Ovary (tissue), 9 donors: ENCODE data around the gene CACNA1C. TPM values are rescaled to one million over a fixed set of nuclear protein-coding genes. Genes with fewer than 3 reads are reported as not detected.

Experiments used
- DNase-seq, 5 donors: peaks; one replicate each; pipeline ENCODE4 v3.0.0-alpha.2; 2019 to 2020
- H3K27ac ChIP-seq, 2 donors: fragments of 200-600 bp; one replicate each; pipeline versions ENCODE4 v1.5.1 to v1.8.0; 2019 to 2022
- H3K27me3 ChIP-seq: fragments of 200-600 bp; one replicate; pipeline ENCODE4 v1.8.0; 2022
- H3K36me3 ChIP-seq: fragments of 200-600 bp; sonication (generic); one replicate; pipeline ENCODE4 v1.5.1; 2019
- H3K4me1 ChIP-seq: one replicate; pipeline ENCODE4 v1.8.1; 2013; ENCODE audit warnings: mild to moderate bottlenecking, moderate library complexity; ENCODE audit not compliant: insufficient read depth
- H3K4me3 ChIP-seq: fragments of 200-600 bp; sonication (generic); one replicate; pipeline ENCODE4 v1.5.1; 2017
- H3K9me3 ChIP-seq, 2 donors: fragments of 200-600 bp in 1 of 2; sonication (generic) in 1 of 2; one replicate each; pipeline versions ENCODE4 v1.5.1 to v1.8.1; 2013 to 2019; ENCODE audit warnings: mild to moderate bottlenecking in 1 of 2, moderate library complexity in 1 of 2
- CTCF ChIP-seq, 3 donors: fragments of 450-650 bp in 2 of 3; fragments of 200-600 bp in 1 of 3; IDR thresholded peaks; one replicate each; pipeline versions ENCODE4 v1.5.1 to v1.8.0; 2016 to 2022; ENCODE audit warnings: antibody characterized with exemption in 3 of 3, mild to moderate bottlenecking in 1 of 3
- EP300 ChIP-seq: sonication (generic); formaldehyde crosslinking; IDR thresholded peaks from one replicate; pipeline ENCODE4 v1.6.1; 2017; ENCODE audit warnings: antibody characterized with exemption
- POLR2A ChIP-seq: fragments of 450-650 bp; IDR thresholded peaks from one replicate; pipeline ENCODE4 v1.6.1; 2017; ENCODE audit warnings: antibody characterized with exemption, mild to moderate bottlenecking, moderate library complexity
- WGBS, 3 donors: extraction: QIAGEN DNeasy Blood & Tissue Kit in 1 of 3; methylation state at CpG; one replicate each; pipeline versions ENCODE4 v1.1.5 to v1.1.7; 2013 to 2017; 5-methylcytosine and 5-hydroxymethylcytosine counted together
- intact Hi-C, 4 donors: fragments of 100-400 bp; cut with DNase I; formaldehyde crosslinking; loops; one replicate each; pipeline versions ENCODE4 v1.11.0 to v1.15.1; 2022 to 2023
- polyA plus RNA-seq, 2 donors: library from polyadenylated mRNA; stranded (reverse); fragments of 200-250 nt in 1 of 2; fragments of 350-450 nt in 1 of 2; fragmentation: Illumina TruSeq in 1 of 2; extraction: RNeasy Lipid Tissue Mini Kit (QIAGEN cat#74804) in 1 of 2; gene quantifications; one replicate each; pipeline ENCODE4 v1.2.3, GENCODE V29; 2013 to 2014
- total RNA-seq, 7 donors: library from RNA; depleted of rRNA in 2 of 7; stranded (reverse); fragments of >200 nt in 2 of 7; fragmentation: NEBNext Ultra II Directional in 3 of 7; extraction: Animal tissue kit (Norgen Biotek cat#: 25700) in 3 of 7; gene quantifications; one replicate each; pipeline versions ENCODE4 v1.1.0 to v1.2.4, GENCODE V29; 2016 to 2023
- donor health status: DM: no; HTN: no; CAD: no; lungs with moderate emphysema.
- donor health status: DM: no; HTN: no; CAD: no.
- donor health status: Bipolar disorder and iron deficiency.
- donor health status: DM: yes; HTN: yes; CAD: no.
- donor health status: DM: no; HTN: no; CAD: no.
- donor health status: DM: yes; HTN: yes; CAD: no.

Gene CACNA1C
- total and polyA plus RNA-seq, 9 donors = 2.2 to 8.3 (median 3.7) TPM

- Histone ChIP-seq H3K9me3 (no peaks in the 10 kb centered on the region), H3K27me3 (no peaks in the 10 kb centered on the region), H3K4me1 (no peaks in the 10 kb centered on the region), H3K4me3 (no peak overlapping the region), H3K36me3 (no peaks in the 10 kb centered on the region), H3K27ac (no peak overlapping the region)
- intact Hi-C loops = no loop called here
- TF ChIP-seq CTCF (IDR thresholded peaks at IDR 0.05) = no peak
- TF ChIP-seq POLR2A = no peak
- TF ChIP-seq EP300 = no peak
- 84 to 89% (median 86%) methylated on average over 1 of the region's 1 CpG for WGBS, 3 donors
- no peak for DNase-seq
These were observed 670.0 kb downstream of the CACNA1C start for GRCh38 chr12:2722806-2723205.

GRCh38 chr12:2732290-2732689 is 679.5 kb downstream of the CACNA1C start:
- TF ChIP-seq POLR2A = no peak
- TF ChIP-seq CTCF (IDR thresholded peaks at IDR 0.05) = no peak
- no peak for TF ChIP-seq EP300
- intact Hi-C loops = no loop called here
- DNase-seq = no peak
- WGBS, 3 donors = 63 to 73% (median 67%) methylated on average over 6 of the region's 6 CpGs
- no peak overlapping the region for H3K27ac ChIP-seq
- H3K27me3 ChIP-seq = no peaks in the 10 kb centered on the region
- no peak overlapping the region for H3K4me3 ChIP-seq
- no peaks in the 10 kb centered on the region for H3K4me1 ChIP-seq
- no peaks in the 10 kb centered on the region for H3K36me3 ChIP-seq
- H3K9me3 ChIP-seq = no peaks in the 10 kb centered on the region

- 56 to 58% (median 57%) methylated on average over 13 of the region's 13 CpGs for WGBS, 3 donors
- no peak overlapping the region for H3K4me3 ChIP-seq
- no peaks in the 10 kb centered on the region for H3K27me3 ChIP-seq
- no peaks in the 10 kb centered on the region for H3K9me3 ChIP-seq
- no peak for TF ChIP-seq EP300
- TF ChIP-seq POLR2A = no peak
- TF ChIP-seq CTCF (IDR thresholded peaks at IDR 0.05) = no peak
- H3K27ac ChIP-seq = no peak overlapping the region
- DNase-seq = no peak
- H3K36me3 ChIP-seq = no peaks in the 10 kb centered on the region
- intact Hi-C loops = no loop called here
- no peaks in the 10 kb centered on the region for H3K4me1 ChIP-seq
These were observed 680.9 kb downstream of the CACNA1C start for GRCh38 chr12:2733493-2734355.

GRCh38 chr12:2735432-2735831 is 682.6 kb downstream of the CACNA1C start:
- no peaks in the 10 kb centered on the region for H3K36me3 ChIP-seq
- DNase-seq = no peak

GRCh38 chr12:2737656-2738241 is 685.0 kb downstream of the CACNA1C start:
- H3K27me3 ChIP-seq = no peaks in the 10 kb centered on the region
- no peak overlapping the region for H3K4me3 ChIP-seq
- no peaks in the 10 kb centered on the region for H3K36me3 ChIP-seq
- WGBS, 3 donors = 60 to 68% (median 66%) methylated on average over 11 of the region's 11 CpGs
- intact Hi-C loops = no loop called here
- no peak for DNase-seq
- TF ChIP-seq POLR2A = no peak
- no peak for TF ChIP-seq CTCF (IDR thresholded peaks at IDR 0.05)
- no peak for TF ChIP-seq EP300
- no peak overlapping the region for H3K27ac ChIP-seq
- H3K4me1 ChIP-seq = no peaks in the 10 kb centered on the region
- H3K9me3 ChIP-seq = no peaks in the 10 kb centered on the region

More at GRCh38 chr12:2735432-2735831, 682.6 kb downstream of the CACNA1C start:
- H3K27me3 ChIP-seq = no peaks in the 10 kb centered on the region
- 67 to 86% (median 86%) methylated on average over 1 of the region's 1 CpG for WGBS, 3 donors
- TF ChIP-seq EP300 = no peak
- no peak overlapping the region for H3K4me3 ChIP-seq
- no peaks in the 10 kb centered on the region for H3K9me3 ChIP-seq
- intact Hi-C loops = no loop called here
- H3K27ac ChIP-seq = no peak overlapping the region
- no peaks in the 10 kb centered on the region for H3K4me1 ChIP-seq
